ENCODE results near the gene HTR4.

DNA sequence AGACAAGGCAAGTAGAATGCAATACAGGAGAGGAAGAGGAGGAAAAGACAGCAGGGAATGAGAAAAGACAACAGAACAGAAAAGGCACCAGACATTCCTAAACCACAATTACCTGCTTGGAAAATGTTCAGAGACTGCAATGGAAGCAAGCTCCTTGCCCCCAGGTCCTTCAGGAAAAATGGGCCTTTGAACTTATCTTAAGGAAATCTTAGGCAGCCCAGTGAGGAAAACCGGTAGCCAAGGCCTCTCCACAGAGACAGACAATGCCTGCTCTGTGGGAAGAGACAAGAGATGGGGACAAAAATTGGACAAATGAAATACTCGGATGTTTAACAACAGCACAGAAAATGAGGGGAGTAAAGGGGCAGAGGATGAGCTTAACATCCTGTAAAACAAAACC lies 31.2 kb downstream of the HTR4 start:
- TF ChIP-seq, protein P1, sequence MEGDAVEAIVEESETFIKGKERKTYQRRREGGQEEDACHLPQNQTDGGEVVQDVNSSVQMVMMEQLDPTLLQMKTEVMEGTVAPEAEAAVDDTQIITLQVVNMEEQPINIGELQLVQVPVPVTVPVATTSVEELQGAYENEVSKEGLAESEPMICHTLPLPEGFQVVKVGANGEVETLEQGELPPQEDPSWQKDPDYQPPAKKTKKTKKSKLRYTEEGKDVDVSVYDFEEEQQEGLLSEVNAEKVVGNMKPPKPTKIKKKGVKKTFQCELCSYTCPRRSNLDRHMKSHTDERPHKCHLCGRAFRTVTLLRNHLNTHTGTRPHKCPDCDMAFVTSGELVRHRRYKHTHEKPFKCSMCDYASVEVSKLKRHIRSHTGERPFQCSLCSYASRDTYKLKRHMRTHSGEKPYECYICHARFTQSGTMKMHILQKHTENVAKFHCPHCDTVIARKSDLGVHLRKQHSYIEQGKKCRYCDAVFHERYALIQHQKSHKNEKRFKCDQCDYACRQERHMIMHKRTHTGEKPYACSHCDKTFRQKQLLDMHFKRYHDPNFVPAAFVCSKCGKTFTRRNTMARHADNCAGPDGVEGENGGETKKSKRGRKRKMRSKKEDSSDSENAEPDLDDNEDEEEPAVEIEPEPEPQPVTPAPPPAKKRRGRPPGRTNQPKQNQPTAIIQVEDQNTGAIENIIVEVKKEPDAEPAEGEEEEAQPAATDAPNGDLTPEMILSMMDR (IDR thresholded peaks at IDR 0.05): no peak
- no peak for TF ChIP-seq POLR2A (IDR thresholded peaks at IDR 0.05)
- no peak for TF ChIP-seq EP300 (IDR thresholded peaks at IDR 0.05)
- no peak for TF ChIP-seq POLR2AphosphoS5 (IDR thresholded peaks at IDR 0.05)

All from sigmoid colon (tissue), 4 donors.